HG03103 (cell line): ENCODE results near the gene TCP1.
"Not testable (repeated sequence)": the region's sequence is repeated elsewhere in the genome, so short reads cannot be mapped to it uniquely, and the experiment has no call there.

Experiments
- ATAC-seq: cut with Tn5 transposase; IDR thresholded peaks from one replicate; pipeline ENCODE4 v1.9.1; 2021; ENCODE audit warnings: low read depth; ENCODE audit not compliant: unreplicated experiment

The TCP1 gene

GRCh38 chr6:159745081-159745480 is 44.3 kb downstream of the TCP1 start:
- ATAC-seq, result no peak

- no peak for ATAC-seq
Observed at GRCh38 chr6:159742165-159742564, 47.2 kb downstream of the TCP1 start.

GRCh38 chr6:159739341-159739740 is 50.1 kb downstream of the TCP1 start:
- ATAC-seq, result no peak

- ATAC-seq, result no peak
Observed at GRCh38 chr6:159736908-159737307, 52.5 kb downstream of the TCP1 start.

GRCh38 chr6:159733395-159733794 is 56.0 kb downstream of the TCP1 start:
- ATAC-seq, result not testable (repeated sequence)

GRCh38 chr6:159732550-159732949 is 56.9 kb downstream of the TCP1 start:
- not testable (repeated sequence) for ATAC-seq

GRCh38 chr6:159730332-159730676 is 59.1 kb downstream of the TCP1 start:
- no peak for ATAC-seq

- ATAC-seq, result peak; percentile 25
Observed at GRCh38 chr6:159729598-159730331, 59.6 kb downstream of the TCP1 start.

GRCh38 chr6:159728531-159728964 is 60.9 kb downstream of the TCP1 start:
- ATAC-seq, result no peak
